ENCODE results near the gene CCDC66. TPM values are rescaled to one million over a fixed set of nuclear protein-coding genes. Genes with fewer than 3 reads are reported as not detected.

CCDC66 gene
- total and polyA plus RNA-seq, 2 of the 8 experiments (the other 6 are each of a cell fraction or from before 2014, with no cell fraction given) = 9.6 to 29.3 TPM

GRCh38 chr3:56593455-56594158, 36.6 kb downstream of the CCDC66 start (continued):
- TF ChIP-seq BACH1 (IDR thresholded peaks at IDR 0.05; ENCODE audit: low read length) (no peak), JUN (IDR thresholded peaks at IDR 0.05; ENCODE audit: low read depth, low read length) (no peak), SAP30 (IDR thresholded peaks at IDR 0.05; ENCODE audit: insufficient read depth, insufficient replicate concordance, low read length) (no peak), CREB1 (IDR thresholded peaks at IDR 0.05) (no peak), SUZ12 (IDR thresholded peaks at IDR 0.05; ENCODE audit: low read length) (no peak), USF2 (IDR thresholded peaks at IDR 0.05; ENCODE audit: low read length) (no peak), SIN3A (conservative IDR thresholded peaks at IDR 0.05 in 1 of 2, IDR thresholded peaks at IDR 0.05 in 1 of 2; ENCODE audit: low read depth in 1 of 2, low read length in 2 of 2) (no peak), MAFK (IDR thresholded peaks at IDR 0.05; ENCODE audit: low read depth, low read length) (no peak)
